Measurements from ENCODE around the gene PEG3.

The PEG3 gene

DNA sequence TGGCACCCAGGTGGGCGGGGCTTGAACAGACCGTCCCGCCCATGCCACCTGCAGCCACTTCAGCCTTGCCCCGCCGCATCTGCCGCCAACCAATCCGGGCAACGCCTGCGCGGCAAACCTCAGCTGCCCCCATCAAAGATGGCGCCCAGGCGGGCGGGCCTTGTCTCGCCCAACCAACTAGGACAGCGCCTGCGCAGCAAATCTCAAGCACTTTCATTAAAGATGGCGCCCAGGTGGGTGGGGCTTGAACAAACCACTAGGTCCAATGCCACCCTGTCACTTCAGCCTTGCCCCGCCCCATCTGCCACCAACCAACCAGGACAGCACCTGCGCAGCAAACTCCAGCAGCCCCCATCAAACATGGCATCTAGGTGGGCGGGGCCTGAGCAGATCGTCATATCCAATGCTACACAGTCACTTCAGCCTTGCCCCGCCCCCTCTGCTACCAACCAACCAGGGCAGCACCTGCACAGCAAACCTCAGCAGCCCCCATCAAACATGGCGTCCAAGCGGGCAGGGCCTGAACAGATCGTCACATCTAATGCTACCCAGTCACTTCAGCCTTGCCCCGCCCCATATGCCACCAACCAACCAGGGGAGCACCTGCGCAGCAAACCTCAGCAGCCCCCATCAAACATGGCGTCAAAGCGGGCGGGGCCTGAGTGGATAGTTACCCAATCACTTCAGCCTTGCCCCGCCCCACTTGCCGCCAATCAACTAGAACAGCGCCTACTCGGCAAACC, 1.4 kb downstream of the PEG3 start:
- peak; percentile 53 for FAIRE-seq

DNA sequence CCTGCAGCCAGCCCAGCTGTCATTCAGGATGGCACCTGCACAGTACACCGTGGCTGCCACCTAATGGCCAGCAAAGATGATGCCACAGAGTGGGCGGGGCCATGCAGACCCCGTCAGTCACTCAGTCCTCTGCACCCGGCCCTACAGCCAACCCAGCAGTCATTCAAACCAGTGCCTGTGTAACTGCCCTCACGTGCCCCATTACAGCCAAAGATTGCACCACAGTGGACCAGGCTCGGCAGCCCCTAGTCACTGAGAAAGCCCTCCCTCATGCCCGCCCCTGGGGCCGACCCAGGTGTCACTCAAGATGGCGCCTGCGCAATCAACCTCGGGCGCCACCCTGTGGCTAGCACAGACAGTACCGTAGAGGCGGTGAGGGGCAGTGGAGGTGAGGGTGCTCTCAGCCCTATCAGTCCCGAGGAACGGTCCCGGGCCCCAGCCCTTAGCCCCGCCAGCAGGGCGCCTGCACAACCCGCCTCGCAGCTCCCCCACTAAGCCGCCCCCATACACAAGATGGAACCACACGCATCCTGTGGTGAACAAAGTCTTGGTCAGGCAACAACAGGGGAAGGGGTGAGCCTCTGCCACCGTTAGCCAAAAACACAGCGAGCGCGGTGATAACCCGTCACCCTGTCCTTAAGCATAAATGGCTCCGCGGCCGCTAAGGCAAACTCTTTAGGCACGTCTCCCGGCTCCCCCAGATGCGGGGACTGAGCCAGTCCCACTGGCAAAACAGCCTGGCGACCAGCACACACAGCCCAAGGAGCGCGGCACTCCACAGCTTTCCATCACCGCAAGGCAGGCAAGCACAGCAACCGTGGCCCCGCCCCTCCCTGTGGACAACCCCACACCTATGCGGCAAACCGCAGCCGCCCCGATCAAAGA, 2.3 kb downstream of the PEG3 start:
- FAIRE-seq = no peak

DNA sequence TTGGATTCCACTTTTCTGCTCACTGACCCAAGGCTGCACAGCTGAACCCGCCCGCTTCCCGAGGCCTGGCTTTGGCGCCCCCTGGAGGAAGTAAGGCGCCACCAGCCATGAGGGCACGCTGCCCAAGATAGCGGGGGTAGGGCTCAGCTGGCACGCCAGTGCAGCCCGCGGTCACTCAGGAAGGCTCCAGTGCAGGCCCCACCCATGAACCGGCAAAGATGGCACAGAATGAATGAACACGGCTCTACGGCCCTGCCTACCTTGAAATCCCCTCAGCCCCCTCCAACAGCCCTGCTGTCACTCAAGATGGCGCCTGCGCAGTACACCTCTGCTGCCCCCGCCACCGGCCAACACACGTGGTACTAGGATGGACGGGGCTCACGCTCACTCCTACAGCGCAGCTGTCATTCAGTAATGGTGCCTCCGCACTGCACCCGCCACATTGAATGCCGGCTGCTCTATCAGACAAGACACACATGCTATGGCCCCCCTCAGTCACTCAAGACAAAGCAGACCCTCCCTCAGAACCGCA, 3.0 kb downstream of the PEG3 start:
- no peak for FAIRE-seq

DNA sequence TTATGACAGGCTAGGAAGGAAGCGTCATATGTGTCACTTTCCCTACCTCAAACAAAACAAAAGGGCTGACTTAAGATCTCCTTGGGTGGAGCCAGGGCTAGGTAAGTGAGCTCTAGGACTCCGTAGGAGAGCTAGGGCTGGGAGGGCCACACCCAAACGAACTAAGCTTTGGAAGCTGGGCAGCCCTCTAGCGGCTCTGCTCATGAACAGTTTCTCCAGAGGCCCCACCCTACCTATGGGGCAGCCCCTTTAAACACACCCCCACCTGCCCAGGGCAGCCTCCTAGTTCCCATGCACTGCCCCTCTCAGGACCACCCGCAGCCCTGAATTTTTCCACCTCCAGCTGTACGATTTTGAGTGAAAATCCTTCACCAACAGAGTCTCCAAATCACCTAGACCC, 3.5 kb downstream of the PEG3 start:
- no peak for FAIRE-seq

DNA sequence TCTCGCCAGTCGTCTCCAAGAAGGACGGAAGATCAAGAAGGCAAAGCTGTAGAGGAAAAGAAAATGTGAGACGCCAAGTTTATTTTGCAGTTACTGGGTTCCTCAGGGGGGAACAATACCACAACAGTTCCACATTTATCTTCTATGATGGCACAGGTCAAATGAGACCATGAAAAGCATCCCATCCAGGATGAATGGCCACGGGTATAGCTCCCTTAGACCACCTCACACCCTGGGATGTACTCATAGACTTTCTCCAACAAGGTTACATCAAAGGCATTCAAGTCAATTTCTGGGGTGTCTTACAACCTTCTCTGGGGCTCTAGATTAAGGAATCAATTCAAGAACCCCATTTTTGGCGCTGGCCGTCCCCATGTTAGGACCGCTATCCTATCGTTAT, 4.5 kb downstream of the PEG3 start:
- no peak for FAIRE-seq

DNA sequence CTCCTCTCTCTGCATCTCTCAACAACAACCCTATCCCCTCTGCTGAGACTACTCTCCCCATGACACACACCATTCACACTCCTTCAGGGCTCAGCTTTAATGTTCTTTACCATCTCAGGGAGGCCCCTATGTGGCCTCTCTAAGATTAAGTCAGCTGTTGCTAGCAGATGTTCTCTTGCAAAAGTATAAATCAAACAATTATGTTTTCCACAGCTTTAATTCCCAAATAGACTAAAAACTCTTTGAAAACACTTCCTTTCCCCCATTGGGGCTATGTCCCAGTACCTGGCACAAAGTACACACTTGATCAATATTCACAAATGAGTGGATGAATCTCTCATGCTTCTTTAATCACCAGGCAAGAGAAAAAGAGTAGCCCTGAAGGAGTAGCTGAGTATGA, 5.1 kb downstream of the PEG3 start:
- FAIRE-seq = no peak

DNA sequence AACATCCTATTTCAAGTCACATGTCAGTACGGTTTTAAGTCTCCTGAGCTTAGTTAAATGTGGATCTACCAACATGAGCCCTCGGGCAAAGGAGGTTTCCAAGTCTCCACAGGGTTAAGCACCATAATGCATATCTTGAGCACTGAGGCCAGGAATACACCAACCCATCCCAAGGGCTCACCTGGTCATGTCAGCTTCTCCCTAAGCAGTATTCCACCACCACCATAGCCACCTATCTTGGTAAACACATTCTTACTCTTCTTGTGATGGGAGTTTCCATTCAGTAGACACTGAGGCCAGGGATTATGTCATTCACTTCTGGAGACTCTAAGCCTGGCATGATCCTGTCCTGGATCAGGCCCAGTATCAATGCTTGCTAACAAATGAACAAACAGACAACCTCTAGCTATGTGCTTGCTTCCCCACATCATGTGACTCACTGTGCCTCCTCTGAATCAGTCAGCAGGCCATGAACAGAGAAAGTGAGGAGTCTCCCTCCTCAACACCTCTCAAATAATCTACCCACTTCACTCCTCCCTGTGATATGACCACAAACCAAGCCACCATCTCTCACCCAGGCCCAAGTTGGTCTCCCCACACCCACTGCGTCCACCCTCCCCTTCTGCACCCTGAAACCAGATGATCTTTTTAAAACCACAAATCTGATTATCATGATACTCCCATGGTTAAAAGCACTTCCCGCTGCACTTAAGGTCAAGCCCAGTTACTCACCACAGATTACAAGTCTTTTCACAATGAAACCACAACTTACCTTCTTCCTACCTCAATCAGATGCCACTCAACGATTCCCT, 5.8 kb downstream of the PEG3 start:
- FAIRE-seq = no peak

DNA sequence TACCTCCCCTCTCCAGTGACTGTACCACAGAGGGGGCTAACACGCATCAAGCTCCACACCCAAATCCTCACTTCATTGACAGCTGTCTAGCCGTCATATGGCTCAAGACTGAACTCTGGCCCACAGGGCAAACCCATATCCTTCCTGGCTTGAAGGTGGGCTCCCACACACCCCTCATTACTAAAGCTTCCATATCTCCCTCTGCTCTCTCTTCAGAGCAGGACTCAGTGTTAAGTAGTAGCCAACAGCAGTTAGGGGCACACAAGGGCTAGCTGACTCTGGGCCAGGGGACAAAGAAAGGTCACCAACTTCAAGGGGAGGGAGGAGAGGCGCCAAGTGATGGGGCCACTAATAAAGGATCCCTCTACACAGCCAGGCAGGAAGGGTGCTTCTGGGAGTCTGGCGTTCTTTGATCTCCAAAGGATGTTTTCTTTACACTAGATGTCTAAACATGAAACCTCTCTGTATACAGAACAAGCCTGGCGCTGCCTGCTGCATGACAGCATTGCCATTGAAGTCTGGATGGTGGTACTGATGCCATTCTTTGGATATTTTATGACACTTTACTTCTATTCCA, 8.1 kb downstream of the PEG3 start:
- no peak for FAIRE-seq

DNA sequence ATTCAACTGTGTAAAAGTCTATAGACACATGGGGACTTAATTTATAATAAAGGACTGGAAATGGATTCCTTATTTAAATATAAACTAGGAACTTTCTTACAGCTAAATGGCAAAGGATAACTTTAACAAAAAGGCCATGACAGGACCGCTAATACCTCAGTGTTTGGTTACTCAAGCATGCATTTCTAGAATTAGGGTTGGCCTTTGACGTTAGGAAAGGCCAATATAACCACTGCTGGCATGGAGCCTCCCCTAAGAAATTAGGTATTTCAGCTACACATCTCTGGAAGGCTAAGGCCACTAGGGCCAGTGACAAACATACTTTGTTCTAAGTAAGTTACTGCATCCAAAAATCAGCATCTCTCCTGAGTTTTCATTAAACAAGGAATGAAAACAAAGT, 9.3 kb downstream of the PEG3 start:
- FAIRE-seq = no peak

DNA sequence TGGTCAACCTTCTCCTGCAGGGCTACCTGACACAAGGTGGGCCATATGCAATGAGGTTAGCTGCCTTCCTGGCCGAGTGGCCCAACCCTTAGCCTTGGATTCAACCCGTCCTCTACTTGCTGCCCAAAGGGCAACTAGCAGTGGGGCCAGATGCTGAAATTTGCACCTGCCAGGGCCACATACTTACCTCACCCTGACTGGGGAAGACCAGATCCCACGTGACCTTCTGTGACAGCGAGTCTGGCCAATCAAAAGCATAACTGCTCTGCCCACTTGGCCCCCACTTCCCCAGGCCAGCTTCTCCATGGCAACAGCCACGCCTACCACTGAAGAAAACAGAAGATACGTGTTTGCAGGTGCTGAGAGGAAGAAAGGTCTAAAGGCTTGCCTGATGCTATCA, 10.9 kb downstream of the PEG3 start:
- no peak for FAIRE-seq

DNA sequence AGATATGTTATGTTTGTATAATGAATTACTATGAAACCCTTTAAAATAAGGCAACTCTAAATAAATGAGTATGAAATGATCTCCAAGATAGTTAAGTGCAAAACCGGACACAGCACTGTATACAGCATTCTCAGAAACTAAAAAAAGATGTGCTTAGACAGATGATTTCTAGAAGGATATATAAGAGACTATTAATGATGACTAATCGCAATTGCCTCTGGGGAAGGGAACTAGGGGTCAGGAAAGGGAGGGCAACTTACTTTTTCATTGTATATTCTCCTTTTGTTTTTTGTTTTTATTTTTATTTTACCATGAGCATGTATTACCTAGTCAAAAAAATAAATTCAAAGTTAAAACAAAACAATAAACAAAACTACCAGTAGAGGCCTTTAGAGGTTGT, 12.8 kb downstream of the PEG3 start:
- no peak for FAIRE-seq

DNA sequence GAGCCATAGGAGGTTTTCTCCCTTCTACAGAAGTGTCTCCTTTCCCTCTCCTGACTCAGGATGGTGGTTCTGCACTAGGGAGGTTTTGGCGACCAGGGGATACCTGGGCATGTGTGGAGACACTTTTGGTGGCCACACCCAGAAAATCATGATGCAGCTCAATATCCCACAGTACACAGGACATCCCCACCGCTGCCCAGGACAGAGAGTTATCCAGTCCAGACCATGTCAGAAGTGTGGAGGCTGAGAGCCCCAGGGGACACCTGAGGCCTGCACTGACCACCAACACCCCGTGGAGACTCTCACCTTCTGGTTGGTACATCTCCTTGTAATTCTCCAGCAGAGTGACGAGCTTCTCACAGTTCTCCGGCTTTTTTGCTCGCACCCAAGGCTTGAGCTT, 16.6 kb downstream of the PEG3 start:
- no peak for FAIRE-seq

DNA sequence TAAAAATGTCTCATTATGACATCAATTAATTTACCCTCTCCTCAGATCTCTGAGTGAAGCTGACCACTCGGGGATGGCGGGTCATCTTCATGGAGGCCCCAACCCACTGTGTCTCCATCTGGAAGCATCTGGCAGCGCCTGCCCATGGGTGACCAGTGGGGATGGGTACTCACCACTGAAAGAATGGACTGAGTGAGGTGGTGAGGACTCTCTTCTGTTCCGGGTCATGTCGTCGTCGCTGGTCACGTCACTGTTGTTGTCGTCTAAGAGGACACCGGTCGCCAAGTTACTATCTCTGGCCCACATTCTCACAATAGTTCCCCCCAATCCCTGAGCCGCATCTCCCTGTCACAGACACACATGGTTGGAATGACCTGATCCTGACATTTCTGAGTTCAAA, 17.1 kb downstream of the PEG3 start:
- FAIRE-seq = no peak

DNA sequence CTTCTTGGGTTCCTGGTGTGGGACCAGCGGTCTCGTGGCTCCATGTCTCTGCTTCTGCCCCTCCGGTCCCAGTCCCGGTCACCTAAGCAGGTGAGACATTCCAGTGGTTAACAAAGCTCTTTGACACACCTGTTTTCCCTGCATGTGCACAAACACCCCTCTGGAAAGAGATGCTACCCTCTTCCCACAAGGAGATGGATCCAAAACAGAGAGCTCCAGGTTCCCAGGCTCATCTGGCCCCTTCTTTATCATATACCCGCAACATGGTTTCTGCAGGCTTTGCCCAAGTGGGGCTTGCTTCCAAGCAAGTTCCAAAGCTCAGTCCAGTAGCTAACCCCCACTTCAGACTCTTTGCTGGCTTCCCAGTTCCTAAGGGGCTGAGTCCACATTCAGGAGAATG, 17.8 kb downstream of the PEG3 start:
- no peak for FAIRE-seq

DNA sequence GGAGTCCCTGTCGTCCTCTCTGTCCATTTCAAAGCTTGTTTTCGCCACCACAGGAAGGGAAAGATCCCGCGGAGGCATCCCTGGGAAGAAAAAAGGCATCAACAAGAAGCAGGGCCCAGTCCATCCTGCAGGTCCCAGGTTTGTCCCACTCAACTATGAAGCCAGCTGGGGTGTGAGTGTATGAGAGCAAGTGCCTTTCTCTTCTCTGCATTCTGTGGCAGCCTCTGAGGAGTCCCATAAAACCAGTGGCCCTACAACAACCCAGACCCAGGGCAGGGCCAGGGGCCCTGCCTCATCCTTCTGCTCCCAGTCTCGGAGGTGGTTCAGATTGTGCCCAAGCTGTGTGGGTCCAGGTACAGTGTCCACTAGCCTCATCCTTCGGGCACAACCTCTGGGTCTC, 18.9 kb downstream of the PEG3 start:
- no peak for FAIRE-seq

DNA sequence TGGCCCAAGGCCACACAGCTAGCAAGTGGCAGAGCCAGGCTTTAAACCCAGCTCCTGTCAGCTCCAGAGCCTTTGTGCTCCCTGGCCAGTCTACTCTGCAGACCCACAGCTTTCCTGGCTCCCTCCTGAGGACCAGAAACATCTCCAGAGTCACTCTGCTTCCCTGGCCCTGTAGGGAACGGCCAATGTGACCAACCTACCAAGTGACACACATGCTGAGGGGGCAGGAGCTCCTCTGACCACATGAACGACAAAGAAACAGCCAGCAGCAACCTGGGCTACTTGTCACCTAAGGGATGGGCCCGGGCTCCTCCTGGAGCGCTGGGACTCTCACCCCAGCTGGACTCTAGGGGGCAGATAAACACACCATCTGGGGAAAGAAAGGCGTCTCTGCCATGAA, 19.3 kb downstream of the PEG3 start:
- no peak for FAIRE-seq

DNA sequence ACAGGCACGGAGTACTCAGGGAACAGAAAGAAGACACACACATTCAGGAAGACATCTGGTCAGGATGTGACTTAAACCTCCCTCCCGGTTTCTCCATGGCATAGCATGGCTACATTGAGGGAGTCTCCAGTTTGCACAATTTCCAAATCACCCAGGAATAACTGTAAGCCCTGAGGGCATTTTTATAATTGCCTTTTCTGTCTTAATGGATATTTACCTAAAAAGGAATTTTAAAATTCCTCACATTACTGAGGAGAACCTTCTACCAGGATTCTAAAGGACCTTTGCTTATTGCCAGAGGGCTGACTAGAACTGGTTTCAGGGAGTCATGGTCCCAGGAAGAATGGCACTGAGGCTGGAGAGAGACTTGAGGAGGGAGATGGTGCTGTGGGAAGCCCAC, 21.4 kb downstream of the PEG3 start:
- FAIRE-seq = no peak

DNA sequence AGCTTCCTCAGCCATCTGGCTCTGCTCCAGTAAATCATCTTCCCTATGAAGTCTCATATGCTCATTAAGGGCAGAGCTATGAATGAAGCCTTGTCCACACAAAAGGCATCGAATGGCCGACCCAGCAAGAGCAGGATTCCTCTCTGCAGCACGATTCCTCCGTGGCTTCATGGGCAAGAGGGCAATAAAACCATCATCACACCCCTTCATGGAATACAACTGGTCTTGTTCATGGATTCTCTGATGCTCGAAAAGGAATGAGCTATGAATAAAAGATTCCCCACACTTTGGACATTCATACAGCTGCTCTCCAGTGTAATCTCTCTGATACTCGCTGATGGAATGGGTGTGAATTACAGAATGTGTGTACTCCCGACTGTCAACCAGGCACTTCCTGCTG, 25.9 kb downstream of the PEG3 start:
- no peak for FAIRE-seq

DNA sequence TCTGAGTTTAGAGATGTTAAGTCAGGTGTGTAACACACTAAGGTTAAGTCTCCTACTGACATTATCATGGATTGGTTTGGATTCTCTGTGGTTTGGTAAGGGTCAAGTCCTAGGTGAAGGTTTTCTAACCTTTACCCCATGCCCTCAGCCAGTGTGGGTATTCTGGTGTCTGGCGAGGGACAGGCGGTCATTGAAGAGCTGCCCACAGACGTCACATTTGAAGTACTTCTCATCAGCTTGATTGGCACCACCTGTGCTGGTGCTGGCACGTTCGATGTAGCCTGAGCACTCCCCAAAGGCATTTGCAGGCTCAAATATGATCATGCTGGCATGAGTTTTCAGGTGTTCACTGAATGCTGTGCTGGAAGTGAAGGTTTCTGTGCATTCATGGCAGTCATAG, 27.0 kb downstream of the PEG3 start:
- no peak for FAIRE-seq

DNA sequence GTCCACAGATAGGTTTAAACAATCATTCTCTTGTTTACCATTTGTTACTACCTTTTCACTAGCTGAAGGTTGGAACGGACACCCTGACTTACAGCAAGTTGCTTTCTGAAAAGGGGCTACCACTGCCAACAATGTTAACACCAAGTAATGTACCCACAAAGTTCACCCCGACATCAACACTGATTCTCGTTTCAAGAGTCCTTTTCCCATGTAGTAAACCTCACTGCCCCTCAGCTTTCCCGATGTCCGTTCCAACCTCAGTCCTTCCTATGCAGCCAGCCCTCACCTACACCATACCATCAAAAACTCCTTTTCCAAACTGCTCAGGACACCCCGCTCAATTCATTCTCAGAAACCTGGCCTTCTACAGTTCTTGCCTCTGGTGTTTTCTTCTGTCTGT, 29.0 kb downstream of the PEG3 start:
- no peak for FAIRE-seq

DNA sequence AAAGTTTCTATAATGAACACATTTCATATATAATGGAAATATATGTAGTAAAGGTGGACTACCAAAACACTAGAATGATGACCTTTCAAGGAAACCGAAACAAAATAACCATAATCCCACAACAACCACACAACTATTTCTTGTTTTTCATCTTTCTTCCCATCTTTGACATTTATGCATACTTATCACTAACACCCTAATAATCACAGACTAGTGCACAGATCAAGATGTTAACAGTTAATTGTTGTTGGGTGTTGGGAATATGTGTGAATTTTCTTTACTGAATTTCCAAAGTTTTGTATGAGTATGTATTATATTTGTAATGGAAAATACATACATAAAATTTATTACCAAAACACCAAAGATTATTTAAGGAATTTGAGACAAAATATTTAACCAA, 30.3 kb downstream of the PEG3 start:
- FAIRE-seq = no peak

DNA sequence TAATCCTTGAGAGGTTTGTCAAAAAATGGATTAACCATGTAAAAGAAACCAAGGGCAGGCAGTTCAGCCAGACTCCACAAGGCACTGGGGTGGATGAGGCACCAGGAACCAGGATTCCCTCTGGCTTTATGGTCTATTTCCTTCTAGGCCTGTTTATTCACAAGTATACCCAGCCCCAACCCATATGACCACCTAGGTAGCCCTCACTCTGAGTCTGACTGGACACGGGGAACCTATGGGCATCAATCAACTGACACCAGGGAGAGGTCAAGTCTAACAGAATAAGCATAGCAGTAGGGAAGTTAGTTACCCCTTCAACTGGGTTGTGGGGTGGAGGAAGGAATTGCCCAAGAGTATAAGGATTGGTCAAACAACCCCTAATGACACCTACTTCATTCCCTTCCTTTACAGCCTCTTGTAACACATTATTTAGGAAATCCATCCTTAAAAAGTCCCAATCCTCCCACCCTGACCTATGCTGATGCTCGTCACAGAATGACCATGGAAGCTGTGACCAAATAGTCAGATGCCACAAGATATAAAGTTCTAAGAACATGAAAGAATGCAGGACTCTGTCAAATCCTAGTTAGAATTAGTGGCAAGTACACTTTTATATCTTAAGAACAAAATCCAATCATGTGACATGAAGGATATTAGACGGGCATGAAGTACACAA, 31.7 kb downstream of the PEG3 start:
- no peak for FAIRE-seq

Measured in islet of Langerhans (tissue), 1 donor.